Measurements from ENCODE around the gene GRIFIN. TPM values are rescaled to one million over a fixed set of nuclear protein-coding genes. Genes with fewer than 3 reads are reported as not detected.

Gene GRIFIN
- total RNA-seq, 4 donors from 2014 or later: not detected

DNA sequence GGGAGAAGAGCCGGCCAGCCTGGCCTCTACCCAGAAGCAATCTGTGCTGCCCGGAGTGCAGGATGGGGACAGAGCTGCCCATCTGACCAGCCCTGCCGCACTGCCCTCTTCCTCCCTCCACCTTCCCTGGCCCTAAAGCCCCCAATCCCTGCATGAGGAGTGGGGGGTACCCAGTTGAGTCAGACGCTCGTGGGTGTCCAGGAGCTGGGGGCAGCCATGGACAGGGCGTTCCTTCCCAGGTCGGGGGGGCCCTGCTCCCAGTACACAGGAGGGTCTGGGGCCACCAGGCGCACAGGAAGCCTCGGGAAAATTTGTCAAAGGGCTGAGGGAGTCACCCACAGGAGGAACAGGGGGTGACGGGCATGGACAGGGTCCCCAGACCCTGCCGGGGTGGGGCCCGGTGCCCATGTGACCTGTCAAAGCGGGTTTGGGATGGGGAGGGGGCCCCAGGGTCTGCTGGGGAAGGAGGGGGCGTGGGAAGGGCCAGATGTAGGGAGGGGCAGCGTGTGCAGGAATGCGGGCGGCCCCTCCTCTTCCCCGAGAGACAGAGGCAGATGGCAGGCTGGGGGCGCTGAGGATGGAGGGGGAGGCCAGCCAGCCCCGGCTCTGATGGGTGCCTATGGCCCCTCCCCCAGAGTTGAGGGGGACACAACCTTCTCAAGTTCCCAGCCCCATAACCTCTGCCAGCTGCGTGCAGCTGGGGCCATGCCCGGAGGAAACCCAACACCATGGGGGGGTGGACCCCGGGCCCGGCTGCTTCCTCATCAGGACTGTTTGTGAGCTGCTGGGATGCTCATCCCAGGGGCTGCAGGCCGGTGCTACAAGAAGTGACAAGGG lies 21.5 kb upstream of the GRIFIN start:
- WGBS, 2 donors: 32 to 50% methylated on average over 6 to 10 of the region's 25 CpGs
- peaks cover 0 to 84% (median 0%) of the 10 kb centered on the region in 4 donors for H3K27me3 ChIP-seq
- H3K9me3 ChIP-seq: no peaks in the 10 kb centered on the region
- no peak overlapping the region for H3K27ac ChIP-seq
- no peaks in the 10 kb centered on the region for H3K36me3 ChIP-seq
- DNase-seq: no peak
- no peak overlapping the region for H3K4me3 ChIP-seq
- peaks cover 0 to 26% (median 18%) of the 10 kb centered on the region in 3 donors for H3K4me1 ChIP-seq
- TF ChIP-seq, protein P1, sequence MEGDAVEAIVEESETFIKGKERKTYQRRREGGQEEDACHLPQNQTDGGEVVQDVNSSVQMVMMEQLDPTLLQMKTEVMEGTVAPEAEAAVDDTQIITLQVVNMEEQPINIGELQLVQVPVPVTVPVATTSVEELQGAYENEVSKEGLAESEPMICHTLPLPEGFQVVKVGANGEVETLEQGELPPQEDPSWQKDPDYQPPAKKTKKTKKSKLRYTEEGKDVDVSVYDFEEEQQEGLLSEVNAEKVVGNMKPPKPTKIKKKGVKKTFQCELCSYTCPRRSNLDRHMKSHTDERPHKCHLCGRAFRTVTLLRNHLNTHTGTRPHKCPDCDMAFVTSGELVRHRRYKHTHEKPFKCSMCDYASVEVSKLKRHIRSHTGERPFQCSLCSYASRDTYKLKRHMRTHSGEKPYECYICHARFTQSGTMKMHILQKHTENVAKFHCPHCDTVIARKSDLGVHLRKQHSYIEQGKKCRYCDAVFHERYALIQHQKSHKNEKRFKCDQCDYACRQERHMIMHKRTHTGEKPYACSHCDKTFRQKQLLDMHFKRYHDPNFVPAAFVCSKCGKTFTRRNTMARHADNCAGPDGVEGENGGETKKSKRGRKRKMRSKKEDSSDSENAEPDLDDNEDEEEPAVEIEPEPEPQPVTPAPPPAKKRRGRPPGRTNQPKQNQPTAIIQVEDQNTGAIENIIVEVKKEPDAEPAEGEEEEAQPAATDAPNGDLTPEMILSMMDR (IDR thresholded peaks at IDR 0.05): no peak
- no peak for TF ChIP-seq POLR2A (IDR thresholded peaks at IDR 0.05)
- intact Hi-C loops (cut with DNase I): no loop called here

DNA sequence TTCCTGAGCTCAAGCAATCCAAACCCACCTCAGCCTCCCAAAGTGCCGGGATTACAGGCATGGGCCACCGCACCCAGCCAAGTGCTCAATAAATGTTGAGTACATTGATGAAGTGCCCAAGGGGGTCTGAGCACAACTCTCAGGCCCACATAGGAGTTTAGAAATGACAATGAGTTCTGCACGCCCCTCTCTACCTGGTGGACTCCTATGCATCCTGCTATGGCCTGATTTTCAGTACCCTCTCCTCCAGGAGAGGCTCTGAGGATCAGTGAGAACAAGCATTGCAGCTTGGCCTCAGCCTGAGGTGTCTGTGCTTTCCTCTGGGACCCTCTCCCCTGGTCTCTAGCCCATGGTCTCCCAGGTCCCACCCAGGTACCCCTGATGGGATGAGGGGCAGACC lies 20.9 kb upstream of the GRIFIN start:
- H3K4me1 ChIP-seq: peaks cover 0 to 26% (median 18%) of the 10 kb centered on the region in 3 donors
- no peaks in the 10 kb centered on the region for H3K9me3 ChIP-seq
- H3K27me3 ChIP-seq: peaks cover 0 to 78% (median 0%) of the 10 kb centered on the region in 4 donors
- TF ChIP-seq, protein P1 (IDR thresholded peaks at IDR 0.05): no peak
- no peak for TF ChIP-seq POLR2A (IDR thresholded peaks at IDR 0.05)
- WGBS, 2 donors: 88% methylated on average over 1 of the region's 3 CpGs; no CpG with 5 or more reads in 1 of the 2 donors
- no peak overlapping the region for H3K4me3 ChIP-seq
- intact Hi-C loops (cut with DNase I): no loop called here
- H3K27ac ChIP-seq: no peak overlapping the region
- DNase-seq: no peak
- no peaks in the 10 kb centered on the region for H3K36me3 ChIP-seq

DNA sequence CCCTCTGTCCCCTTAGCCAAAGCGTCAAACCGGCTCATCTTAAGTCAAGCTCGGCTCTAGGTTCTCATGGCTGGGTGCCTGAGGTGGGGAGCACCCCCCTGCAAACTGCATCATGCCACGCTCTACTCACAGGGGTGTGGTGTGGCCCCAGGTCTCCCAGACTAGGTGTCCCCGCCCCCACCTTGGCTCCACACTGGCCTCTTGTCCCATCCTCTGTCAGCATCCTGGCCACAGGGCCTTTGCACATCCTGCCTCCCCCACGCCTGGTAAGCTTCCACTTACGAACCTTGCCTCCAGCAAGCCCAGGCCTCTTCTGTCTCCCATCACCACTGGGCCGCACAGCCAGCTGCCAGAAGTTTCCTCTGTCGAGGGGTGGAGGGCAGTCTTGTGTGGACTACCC lies 20.2 kb upstream of the GRIFIN start:
- no peak overlapping the region for H3K27ac ChIP-seq
- no peaks in the 10 kb centered on the region for H3K9me3 ChIP-seq
- WGBS, 2 donors: 83 to 92% methylated on average over 9 of the region's 9 CpGs
- TF ChIP-seq, protein P1 (IDR thresholded peaks at IDR 0.05): no peak
- TF ChIP-seq POLR2A (IDR thresholded peaks at IDR 0.05): no peak
- peaks cover 0 to 26% (median 18%) of the 10 kb centered on the region in 3 donors for H3K4me1 ChIP-seq
- no peaks in the 10 kb centered on the region for H3K36me3 ChIP-seq
- no peak overlapping the region for H3K4me3 ChIP-seq
- no peak for DNase-seq
- H3K27me3 ChIP-seq: peaks cover 0 to 72% (median 0%) of the 10 kb centered on the region in 4 donors
- intact Hi-C loops (cut with DNase I): no loop called here

DNA sequence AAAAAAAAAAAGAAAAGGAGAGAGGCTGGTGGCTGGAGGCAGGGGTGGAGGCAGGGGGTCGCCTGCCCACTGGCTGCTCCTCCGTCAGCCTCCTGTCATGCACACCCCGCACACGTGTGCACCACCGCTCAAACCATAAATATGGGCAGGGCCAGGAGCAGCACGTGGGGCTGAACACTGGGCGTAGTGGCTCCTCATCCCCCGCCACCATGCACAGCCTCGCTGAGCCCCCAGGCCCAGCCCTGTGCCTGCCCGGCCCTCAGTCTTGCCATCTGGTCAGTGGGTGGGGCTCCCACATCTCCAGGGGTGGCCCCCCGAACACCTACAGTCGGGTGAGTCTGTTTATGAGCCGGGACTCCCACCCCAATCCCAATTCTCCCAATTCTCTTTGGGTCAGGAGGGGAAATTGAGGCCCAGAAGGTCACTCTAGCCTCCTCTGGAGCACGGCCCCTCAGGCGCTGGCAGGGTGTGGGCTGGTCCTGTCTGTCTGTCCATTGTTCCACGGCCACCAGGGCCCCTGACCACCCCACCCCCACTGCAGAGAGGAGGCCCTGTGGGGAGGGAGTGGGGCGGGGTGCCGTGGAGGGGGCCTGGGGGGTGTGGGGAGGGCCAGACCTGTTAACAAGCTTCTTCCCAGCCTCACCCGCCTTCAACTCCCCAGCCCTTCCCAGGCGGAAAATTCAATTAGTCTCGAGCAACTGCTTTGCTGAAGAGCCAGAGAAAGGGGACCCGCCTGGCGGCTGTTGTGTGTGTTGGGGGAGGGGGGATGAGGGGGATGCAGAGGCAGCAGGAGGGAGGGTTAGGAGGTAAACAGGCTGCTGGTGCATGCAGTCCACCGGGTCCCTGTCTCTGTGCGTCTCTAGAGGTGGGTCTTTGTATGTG lies 19.5 kb upstream of the GRIFIN start:
- Histone ChIP-seq H3K27me3 (peaks cover 0 to 69% (median 0%) of the 10 kb centered on the region in 4 donors), H3K36me3 (no peaks in the 10 kb centered on the region), H3K4me1 (peaks cover 0 to 26% (median 18%) of the 10 kb centered on the region in 3 donors), H3K4me3 (no peak overlapping the region), H3K27ac (no peak overlapping the region), H3K9me3 (no peaks in the 10 kb centered on the region)
- no peak for DNase-seq
- WGBS, 2 donors: 70 to 86% methylated on average over 9 to 12 of the region's 25 CpGs
- intact Hi-C loops (cut with DNase I): no loop called here
- TF ChIP-seq, protein P1 (IDR thresholded peaks at IDR 0.05): no peak
- TF ChIP-seq POLR2A (IDR thresholded peaks at IDR 0.05): no peak
